Suprapubic skin (tissue), 4 donors: Measurements from ENCODE around the gene MAN1C1. TPM values are rescaled to one million over a fixed set of nuclear protein-coding genes. Genes with fewer than 3 reads are reported as not detected.
A peak's percentile ranks its signal among the peaks of the same experiment; 100 is the strongest.

Source experiments
- DNase-seq, 2 donors: peaks; one replicate each; pipeline ENCODE4 v3.0.0-alpha.2; 2019; ENCODE audit warnings: low spot score in 2 of 2
- H3K27ac ChIP-seq: fragments of 200-600 bp; sonication (generic); one replicate; pipeline ENCODE4 v1.5.1; 2019
- H3K27me3 ChIP-seq: fragments of 200-600 bp; sonication (generic); one replicate; pipeline ENCODE4 v1.5.1; 2019
- H3K36me3 ChIP-seq: fragments of 200-600 bp; sonication (generic); one replicate; pipeline ENCODE4 v1.5.1; 2019
- H3K4me1 ChIP-seq: fragments of 200-600 bp; sonication (generic); one replicate; pipeline ENCODE4 v1.5.1; 2019
- H3K4me3 ChIP-seq: fragments of 200-600 bp; sonication (generic); one replicate; pipeline ENCODE4 v1.5.1; 2019; ENCODE audit warnings: mild to moderate bottlenecking
- H3K9me3 ChIP-seq: fragments of 200-600 bp; sonication (generic); one replicate; pipeline ENCODE4 v1.5.1; 2019
- EP300 ChIP-seq: sonication (generic); formaldehyde crosslinking; IDR thresholded peaks from one replicate; pipeline ENCODE4 v1.6.1; 2017; ENCODE audit warnings: antibody characterized with exemption
- POLR2A ChIP-seq, 2 donors: fragments of 450-650 bp; IDR thresholded peaks; one replicate each; pipeline ENCODE4 v1.6.1; 2017; ENCODE audit warnings: antibody characterized with exemption in 2 of 2, mild to moderate bottlenecking in 2 of 2, moderate library complexity in 2 of 2
- POLR2AphosphoS5 ChIP-seq, 3 donors: sonication (generic); formaldehyde crosslinking; IDR thresholded peaks; one replicate each; pipeline ENCODE4 v1.6.1; 2017; ENCODE audit warnings: antibody characterized with exemption in 3 of 3
- WGBS: methylation state at CpG from one replicate; pipeline ENCODE4 v1.1.5; 2018; 5-methylcytosine and 5-hydroxymethylcytosine counted together
- total RNA-seq, 4 donors: library from RNA; depleted of rRNA; stranded (reverse); fragments of >200 nt; gene quantifications; one replicate each; pipeline ENCODE4 v1.1.0, GENCODE V29; 2016
- TF ChIP-seq, protein P1 (sequence below), 2 donors: fragments of 200-600 bp in 1 of 2; fragments of 450-650 bp in 1 of 2; sonication (generic) in 1 of 2; IDR thresholded peaks; one replicate each; pipeline ENCODE4 v1.5.1; 2016 to 2019; ENCODE audit warnings: antibody characterized with exemption in 2 of 2, mild to moderate bottlenecking in 1 of 2, moderate library complexity in 1 of 2

The MAN1C1 gene
- total RNA-seq, 4 donors from 2014 or later = 7.3 to 15.2 (median 8.0) TPM

DNA sequence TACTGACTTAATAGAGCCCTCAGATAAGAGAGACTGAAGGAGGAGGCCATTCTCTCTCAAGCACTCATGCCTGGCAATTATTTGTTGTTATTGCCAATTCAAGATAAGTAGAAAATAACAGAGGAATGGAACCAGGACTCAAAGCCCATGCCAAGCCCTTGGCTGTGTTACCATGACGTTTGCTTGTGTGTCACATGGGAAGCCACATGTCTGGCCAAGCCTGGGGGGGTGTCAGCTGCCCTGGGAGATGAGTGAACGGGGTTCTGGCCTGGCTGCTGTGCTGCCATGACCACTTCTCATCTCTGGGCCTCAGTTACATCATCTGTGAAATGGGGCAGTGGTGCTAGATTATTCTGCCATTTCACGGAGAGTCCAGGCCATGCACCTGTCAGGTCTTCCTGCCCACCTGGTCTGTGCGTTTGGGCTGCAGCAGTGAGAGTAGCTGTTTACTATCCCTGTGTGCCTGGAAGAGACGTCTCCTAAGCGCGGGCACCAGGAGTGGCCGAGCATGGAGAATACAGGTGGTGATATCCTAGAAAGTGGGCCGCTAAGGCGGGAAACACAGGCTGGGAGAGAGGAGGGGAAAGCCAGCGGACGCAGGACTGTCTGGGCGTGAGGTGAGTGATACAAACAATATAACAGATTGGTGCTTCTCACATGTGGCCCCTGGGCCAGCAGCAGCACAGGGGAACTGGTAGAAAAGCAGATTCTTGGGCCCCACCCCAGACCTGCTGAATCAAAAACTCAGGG, 67.8 kb downstream of the MAN1C1 start:
- 88% methylated on average over 13 of the region's 13 CpGs for WGBS
- peaks cover 12% of the 10 kb centered on the region for H3K4me1 ChIP-seq
- peak in 1 of 2 donors; percentile 63 for DNase-seq
- H3K4me3 ChIP-seq = no peak overlapping the region
- no peaks in the 10 kb centered on the region for H3K36me3 ChIP-seq
- H3K27ac ChIP-seq = no peak overlapping the region
- H3K27me3 ChIP-seq = no peaks in the 10 kb centered on the region
- H3K9me3 ChIP-seq = no peaks in the 10 kb centered on the region
- TF ChIP-seq EP300 (no peak), POLR2AphosphoS5 (IDR thresholded peaks at IDR 0.05) (no peak), POLR2A (IDR thresholded peaks at IDR 0.05) (no peak)
- TF ChIP-seq, protein P1, sequence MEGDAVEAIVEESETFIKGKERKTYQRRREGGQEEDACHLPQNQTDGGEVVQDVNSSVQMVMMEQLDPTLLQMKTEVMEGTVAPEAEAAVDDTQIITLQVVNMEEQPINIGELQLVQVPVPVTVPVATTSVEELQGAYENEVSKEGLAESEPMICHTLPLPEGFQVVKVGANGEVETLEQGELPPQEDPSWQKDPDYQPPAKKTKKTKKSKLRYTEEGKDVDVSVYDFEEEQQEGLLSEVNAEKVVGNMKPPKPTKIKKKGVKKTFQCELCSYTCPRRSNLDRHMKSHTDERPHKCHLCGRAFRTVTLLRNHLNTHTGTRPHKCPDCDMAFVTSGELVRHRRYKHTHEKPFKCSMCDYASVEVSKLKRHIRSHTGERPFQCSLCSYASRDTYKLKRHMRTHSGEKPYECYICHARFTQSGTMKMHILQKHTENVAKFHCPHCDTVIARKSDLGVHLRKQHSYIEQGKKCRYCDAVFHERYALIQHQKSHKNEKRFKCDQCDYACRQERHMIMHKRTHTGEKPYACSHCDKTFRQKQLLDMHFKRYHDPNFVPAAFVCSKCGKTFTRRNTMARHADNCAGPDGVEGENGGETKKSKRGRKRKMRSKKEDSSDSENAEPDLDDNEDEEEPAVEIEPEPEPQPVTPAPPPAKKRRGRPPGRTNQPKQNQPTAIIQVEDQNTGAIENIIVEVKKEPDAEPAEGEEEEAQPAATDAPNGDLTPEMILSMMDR (IDR thresholded peaks at IDR 0.05) = no peak

DNA sequence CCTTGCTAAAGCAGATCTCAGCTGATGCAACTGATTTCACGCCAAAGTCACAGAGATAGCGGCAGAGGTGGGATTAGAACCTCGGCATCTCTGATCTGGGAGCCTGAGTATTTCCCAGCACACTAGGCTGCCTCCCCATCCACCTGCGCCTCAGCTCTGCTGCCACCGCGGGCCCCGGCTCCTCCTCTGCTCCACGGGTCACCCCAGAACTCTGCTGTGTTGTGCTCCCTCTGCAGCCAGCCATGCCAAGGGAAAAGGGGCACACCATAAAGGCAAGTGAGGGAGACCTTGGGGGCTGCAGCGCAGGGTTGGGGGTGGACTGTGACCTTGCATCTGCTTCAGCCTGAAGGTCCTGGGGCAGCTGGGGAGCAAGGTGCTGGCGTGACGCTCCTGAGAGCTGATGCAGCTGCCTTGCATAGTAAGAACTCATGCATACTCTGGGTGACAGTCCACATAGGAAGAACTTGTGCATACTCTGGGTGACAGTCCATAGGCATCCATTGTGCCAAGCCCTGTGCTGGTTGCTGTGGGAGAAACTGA, 68.7 kb downstream of the MAN1C1 start:
- H3K4me1 ChIP-seq = peaks cover 12% of the 10 kb centered on the region
- no peak for DNase-seq
- WGBS = 92% methylated on average over 9 of the region's 11 CpGs
- no peak overlapping the region for H3K4me3 ChIP-seq
- no peaks in the 10 kb centered on the region for H3K9me3 ChIP-seq
- H3K27ac ChIP-seq = no peak overlapping the region
- no peak for TF ChIP-seq POLR2A (IDR thresholded peaks at IDR 0.05)
- TF ChIP-seq POLR2AphosphoS5 (IDR thresholded peaks at IDR 0.05) = no peak
- no peak for TF ChIP-seq EP300
- TF ChIP-seq, protein P1 (IDR thresholded peaks at IDR 0.05) = no peak
- no peaks in the 10 kb centered on the region for H3K36me3 ChIP-seq
- H3K27me3 ChIP-seq = no peaks in the 10 kb centered on the region

DNA sequence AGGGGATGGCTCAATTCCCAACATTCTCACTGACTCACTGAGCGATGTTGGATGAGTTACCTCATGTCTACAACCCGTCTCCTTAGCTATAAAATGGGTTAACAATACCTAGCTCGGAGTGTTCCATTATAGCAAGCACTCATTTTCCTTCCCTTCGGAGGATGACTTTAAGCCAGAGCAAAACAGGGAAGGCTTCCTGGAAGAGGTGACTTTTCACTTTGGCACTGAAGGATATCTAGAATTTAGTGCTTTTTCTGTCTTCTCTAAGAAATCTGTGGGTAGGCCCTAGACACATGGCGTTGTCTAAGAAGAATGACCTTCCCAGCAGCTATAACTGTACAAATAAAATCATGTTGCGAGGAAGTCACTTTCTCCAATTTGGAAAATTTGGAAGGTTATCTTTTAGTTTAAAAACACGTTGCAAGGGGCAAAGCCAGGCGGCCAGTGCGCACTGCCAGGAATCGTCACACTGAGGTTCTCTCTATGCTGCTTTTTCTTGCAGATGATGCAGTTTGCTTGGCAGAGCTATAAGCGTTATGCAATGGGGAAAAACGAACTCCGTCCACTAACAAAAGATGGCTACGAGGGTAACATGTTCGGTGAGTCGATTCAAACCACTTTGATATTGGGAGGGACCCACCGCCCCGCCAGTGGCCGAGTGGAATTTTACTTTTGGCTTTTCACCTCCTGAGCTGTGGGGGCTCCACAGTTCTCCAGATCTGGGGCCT, 69.5 kb downstream of the MAN1C1 start:
- no peak overlapping the region for H3K4me3 ChIP-seq
- no peak for DNase-seq
- no peaks in the 10 kb centered on the region for H3K36me3 ChIP-seq
- H3K9me3 ChIP-seq = no peaks in the 10 kb centered on the region
- TF ChIP-seq EP300 (no peak), POLR2A (IDR thresholded peaks at IDR 0.05) (no peak), POLR2AphosphoS5 (IDR thresholded peaks at IDR 0.05) (no peak)
- TF ChIP-seq, protein P1 (IDR thresholded peaks at IDR 0.05) = no peak
- H3K27me3 ChIP-seq = no peaks in the 10 kb centered on the region
- H3K27ac ChIP-seq = peak overlapping the region; percentile 4
- 83% methylated on average over 19 of the region's 19 CpGs for WGBS
- H3K4me1 ChIP-seq = peaks cover 12% of the 10 kb centered on the region

DNA sequence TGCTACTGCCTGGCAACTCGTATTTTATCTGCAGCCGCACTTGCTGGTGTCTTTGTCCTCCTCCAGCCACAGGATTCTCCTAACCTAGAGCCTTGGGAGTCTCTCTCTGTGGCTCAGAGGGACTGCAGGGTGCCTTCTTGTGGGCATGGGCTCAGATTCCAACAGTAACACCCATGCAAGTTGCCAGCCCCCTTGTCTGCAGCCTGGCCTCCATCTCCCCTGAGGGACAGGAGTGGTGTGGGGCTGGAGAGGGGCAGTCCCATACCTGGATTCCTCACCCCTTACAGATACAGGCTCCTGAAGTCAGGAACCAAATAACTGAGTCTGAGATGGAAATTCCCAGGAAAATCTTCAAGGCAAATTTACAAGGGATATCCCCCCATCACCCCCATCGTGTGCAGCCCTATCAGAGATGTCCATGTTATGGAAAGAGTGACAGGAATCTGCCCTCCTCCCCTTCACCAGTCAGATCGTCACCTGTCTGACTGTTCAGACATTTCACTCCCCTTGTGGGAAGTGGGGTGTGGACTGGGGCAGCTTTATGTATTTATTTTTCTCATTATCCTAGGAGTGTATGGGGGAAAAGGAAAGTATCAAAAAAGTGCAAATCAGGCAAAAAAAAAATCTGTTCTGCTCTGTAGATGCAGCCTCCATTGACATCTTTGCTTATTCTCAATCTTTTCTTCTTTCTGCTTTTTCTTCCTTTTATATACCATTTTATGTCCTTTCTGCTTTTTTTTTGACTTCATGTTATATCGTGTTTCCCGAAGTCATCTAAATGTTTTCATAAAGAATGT, 70.8 kb downstream of the MAN1C1 start:
- DNase-seq = no peak
- Histone ChIP-seq H3K36me3 (no peaks in the 10 kb centered on the region), H3K9me3 (no peaks in the 10 kb centered on the region), H3K27ac (no peak overlapping the region), H3K4me1 (peaks cover 12% of the 10 kb centered on the region), H3K4me3 (no peak overlapping the region), H3K27me3 (no peaks in the 10 kb centered on the region)
- WGBS = 88% methylated on average over 4 of the region's 6 CpGs
- TF ChIP-seq EP300 (no peak), POLR2A (IDR thresholded peaks at IDR 0.05) (no peak), POLR2AphosphoS5 (IDR thresholded peaks at IDR 0.05) (no peak)
- TF ChIP-seq, protein P1 (IDR thresholded peaks at IDR 0.05) = no peak
